ENCODE measurements around the gene SELENOS.

Gene SELENOS

DNA sequence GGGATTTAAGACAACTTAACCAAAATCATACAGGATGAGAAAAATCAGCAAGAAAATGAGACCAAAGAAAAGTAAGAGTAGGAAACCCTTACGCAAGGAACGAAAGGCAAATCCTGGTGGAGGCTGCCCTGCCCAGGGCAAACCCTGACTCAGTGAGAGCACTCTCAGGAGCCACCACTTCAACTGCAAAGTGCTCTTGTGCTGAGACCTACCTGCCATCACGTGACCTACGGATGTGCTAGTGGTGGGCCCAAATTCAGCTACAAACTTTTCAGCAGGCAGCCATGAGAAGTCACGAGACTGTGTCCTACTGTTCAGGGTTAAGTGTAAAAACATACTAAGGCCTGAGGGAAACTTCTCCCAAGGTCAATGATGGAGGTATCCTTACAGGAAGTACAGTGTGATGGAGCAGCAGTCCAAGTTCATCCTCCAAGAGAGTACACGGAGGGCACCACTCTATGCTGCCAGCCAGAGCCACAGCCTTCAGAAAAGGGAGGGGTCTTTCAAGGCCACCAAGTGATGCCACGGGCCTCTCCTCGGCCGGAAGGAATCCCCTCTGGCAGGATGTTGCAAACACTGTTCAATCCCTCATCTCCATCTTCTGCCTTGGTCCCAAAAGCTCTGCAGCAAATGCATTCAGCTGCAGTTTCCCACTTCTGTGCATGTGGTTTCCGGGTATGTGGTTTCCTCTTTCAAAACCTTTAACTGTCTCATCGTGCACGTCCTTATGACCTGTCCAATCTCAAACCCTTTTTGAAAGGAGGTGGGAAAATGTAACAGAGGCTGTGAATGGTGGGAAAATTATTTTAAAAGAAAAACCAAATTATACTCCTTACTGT, 34.9 kb downstream of the SELENOS start:
- H3K4me1 ChIP-seq (ENCODE audit: control insufficient read depth, insufficient read depth, low read length), result peaks cover 10% of the 10 kb centered on the region
- H3K9ac ChIP-seq (ENCODE audit: low read length), result no peak overlapping the region
- no peak overlapping the region for H3K4me3 ChIP-seq (ENCODE audit: low read length)
- no peaks in the 10 kb centered on the region for H3K9me3 ChIP-seq (ENCODE audit: control insufficient read depth, low read length)
- H3K36me3 ChIP-seq (ENCODE audit: control insufficient read depth, insufficient read depth, low read length), result no peaks in the 10 kb centered on the region
- no peaks in the 10 kb centered on the region for H3K27me3 ChIP-seq (ENCODE audit: control insufficient read depth, insufficient read depth, low read length)

DNA sequence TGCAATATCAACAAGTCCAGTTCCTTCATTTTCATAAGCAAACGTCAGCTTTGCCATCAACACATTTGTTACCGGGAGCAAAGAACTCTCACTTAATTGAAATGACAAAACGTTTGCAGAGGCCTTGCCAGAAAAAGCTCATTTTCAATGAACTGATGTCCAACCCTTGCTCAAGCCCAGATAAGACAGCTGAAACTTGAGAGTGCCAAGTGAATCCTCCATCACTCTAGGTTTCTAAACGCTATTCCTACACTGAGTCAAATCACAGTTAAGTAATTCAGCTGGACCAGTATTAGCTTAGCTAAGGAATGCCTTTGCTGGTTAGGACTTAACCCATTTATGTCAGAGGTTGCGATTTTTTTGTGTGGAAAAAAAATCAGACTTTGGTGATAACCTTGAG, 36.9 kb downstream of the SELENOS start:
- no peaks in the 10 kb centered on the region for H3K36me3 ChIP-seq (ENCODE audit: control insufficient read depth, insufficient read depth, low read length)
- H3K27me3 ChIP-seq (ENCODE audit: control insufficient read depth, insufficient read depth, low read length), result no peaks in the 10 kb centered on the region
- no peaks in the 10 kb centered on the region for H3K9me3 ChIP-seq (ENCODE audit: control insufficient read depth, low read length)
- H3K4me1 ChIP-seq (ENCODE audit: control insufficient read depth, insufficient read depth, low read length), result peaks cover 10% of the 10 kb centered on the region
- no peak overlapping the region for H3K9ac ChIP-seq (ENCODE audit: low read length)
- H3K4me3 ChIP-seq (ENCODE audit: low read length), result no peak overlapping the region

DNA sequence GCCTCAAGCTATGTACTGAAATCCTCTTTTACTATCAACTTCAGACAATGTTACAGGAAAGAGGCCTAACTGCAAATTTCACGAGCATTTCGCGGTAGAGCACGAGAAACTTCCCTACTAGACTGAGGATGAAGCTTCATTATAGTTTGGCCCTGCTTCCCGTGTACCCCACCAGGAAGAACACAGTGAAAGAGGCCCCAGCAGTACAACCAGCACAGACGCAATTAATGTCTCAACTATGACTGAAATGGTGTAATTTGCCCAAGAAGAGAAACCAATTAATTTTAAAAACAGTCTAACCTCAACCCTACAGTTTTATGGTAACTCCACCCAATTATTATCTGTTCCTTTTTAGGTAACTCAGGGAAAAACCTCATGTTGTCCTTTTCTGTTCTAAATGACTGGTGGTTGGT, 37.6 kb downstream of the SELENOS start:
- no peak overlapping the region for H3K4me3 ChIP-seq (ENCODE audit: low read length)
- H3K9me3 ChIP-seq (ENCODE audit: control insufficient read depth, low read length), result no peaks in the 10 kb centered on the region
- no peak overlapping the region for H3K9ac ChIP-seq (ENCODE audit: low read length)
- H3K27me3 ChIP-seq (ENCODE audit: control insufficient read depth, insufficient read depth, low read length), result no peaks in the 10 kb centered on the region
- peaks cover 8% of the 10 kb centered on the region for H3K4me1 ChIP-seq (ENCODE audit: control insufficient read depth, insufficient read depth, low read length)
- no peaks in the 10 kb centered on the region for H3K36me3 ChIP-seq (ENCODE audit: control insufficient read depth, insufficient read depth, low read length)

DNA sequence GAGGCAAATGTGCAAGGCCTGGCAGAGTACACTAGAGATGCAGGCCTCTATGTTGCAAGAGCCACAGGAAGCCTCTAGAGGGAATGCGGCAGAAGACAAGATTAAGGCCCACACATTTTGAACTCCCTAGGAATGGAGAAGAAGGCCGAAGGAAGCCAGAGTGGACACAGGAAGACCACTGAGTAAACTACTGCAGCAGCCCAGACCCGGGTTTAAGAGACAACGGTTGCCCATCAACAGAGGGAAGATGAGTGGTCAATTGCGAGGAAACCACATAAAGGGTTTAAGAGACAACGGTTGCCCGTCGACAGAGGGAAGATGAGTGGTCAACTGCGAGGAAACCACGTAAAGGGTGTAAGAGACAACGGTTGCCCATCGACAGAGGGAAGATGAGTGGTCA, 40.0 kb downstream of the SELENOS start:
- H3K27me3 ChIP-seq (ENCODE audit: control insufficient read depth, insufficient read depth, low read length), result no peaks in the 10 kb centered on the region
- no peak overlapping the region for H3K4me3 ChIP-seq (ENCODE audit: low read length)
- no peaks in the 10 kb centered on the region for H3K36me3 ChIP-seq (ENCODE audit: control insufficient read depth, insufficient read depth, low read length)
- no peak overlapping the region for H3K9ac ChIP-seq (ENCODE audit: low read length)
- H3K9me3 ChIP-seq (ENCODE audit: control insufficient read depth, low read length), result no peaks in the 10 kb centered on the region
- H3K4me1 ChIP-seq (ENCODE audit: control insufficient read depth, insufficient read depth, low read length), result no peaks in the 10 kb centered on the region

DNA sequence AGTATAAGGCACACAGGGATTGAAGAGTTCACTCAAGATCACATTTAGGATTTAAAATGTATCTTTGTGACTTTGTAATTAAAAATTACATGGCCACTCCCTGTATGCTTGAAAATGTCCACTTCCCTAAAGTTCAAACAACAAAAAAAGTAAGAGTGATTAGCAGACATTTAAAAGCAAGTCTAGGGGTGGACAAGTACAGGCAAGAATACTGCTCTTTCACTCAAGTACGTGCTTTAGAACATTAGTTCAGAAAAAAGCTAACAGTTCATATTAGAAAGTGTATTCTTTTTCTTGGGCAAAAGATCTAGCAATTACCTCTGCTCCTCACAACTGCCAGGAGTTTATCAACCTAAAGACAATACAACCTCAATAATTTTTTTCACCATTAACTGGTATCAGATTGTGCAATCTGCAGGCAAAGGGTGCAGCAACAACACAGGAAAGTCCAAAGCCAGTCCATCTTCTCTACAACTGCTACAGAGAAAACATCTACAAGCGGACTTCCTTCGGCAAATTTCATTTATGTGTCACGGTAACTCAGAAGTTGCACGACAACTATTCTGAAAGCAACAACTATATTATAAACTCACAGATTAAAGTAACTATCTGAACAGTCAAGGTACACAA, 43.5 kb downstream of the SELENOS start:
- Histone ChIP-seq H3K36me3 (ENCODE audit: control insufficient read depth, insufficient read depth, low read length) (no peaks in the 10 kb centered on the region), H3K4me3 (ENCODE audit: low read length) (no peak overlapping the region), H3K9ac (ENCODE audit: low read length) (no peak overlapping the region), H3K4me1 (ENCODE audit: control insufficient read depth, insufficient read depth, low read length) (no peaks in the 10 kb centered on the region), H3K27me3 (ENCODE audit: control insufficient read depth, insufficient read depth, low read length) (no peaks in the 10 kb centered on the region), H3K9me3 (ENCODE audit: control insufficient read depth, low read length) (no peaks in the 10 kb centered on the region)

DNA sequence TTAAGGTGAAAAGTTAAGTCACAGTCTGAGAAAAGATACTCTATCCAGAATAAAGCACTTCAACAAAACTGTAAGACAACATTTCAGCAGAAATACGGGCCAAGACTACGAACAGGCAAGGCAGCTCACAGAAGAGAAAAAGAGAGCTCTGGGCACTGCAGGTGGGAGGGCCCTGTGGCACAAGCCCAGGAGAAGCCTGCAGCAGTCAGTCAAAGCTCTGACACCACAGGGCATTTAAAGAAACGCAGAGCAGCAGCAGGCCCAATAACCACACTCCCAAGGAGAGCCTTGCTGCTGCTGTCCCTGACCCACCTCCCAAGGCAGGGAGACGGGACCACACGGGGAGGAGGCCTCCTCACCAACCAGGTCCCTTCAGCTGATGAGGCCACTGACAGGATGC, 44.6 kb downstream of the SELENOS start:
- Histone ChIP-seq H3K9me3 (ENCODE audit: control insufficient read depth, low read length) (no peaks in the 10 kb centered on the region), H3K27me3 (ENCODE audit: control insufficient read depth, insufficient read depth, low read length) (no peaks in the 10 kb centered on the region), H3K4me3 (ENCODE audit: low read length) (no peak overlapping the region), H3K36me3 (ENCODE audit: control insufficient read depth, insufficient read depth, low read length) (no peaks in the 10 kb centered on the region), H3K4me1 (ENCODE audit: control insufficient read depth, insufficient read depth, low read length) (no peaks in the 10 kb centered on the region), H3K9ac (ENCODE audit: low read length) (no peak overlapping the region)

DNA sequence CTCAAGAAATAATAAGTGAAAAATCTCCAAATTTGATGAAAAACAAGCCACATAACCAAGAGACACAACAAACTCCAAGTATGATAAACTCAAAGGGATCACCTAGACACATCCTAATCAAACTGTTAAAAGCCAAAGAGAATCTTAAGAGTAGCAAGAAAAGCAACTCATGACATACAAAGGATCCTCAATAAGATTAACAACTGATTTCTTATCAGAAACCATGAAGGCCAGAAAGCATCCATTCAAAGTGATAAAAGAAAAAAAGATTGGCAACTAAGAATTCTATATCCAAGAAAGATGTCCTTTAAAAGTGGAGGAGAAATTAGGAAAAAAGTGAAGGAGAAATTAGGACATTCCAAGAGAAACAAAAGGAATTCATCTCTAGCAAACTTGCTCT, 49.0 kb downstream of the SELENOS start:
- no peaks in the 10 kb centered on the region for H3K27me3 ChIP-seq (ENCODE audit: control insufficient read depth, insufficient read depth, low read length)
- H3K9me3 ChIP-seq (ENCODE audit: control insufficient read depth, low read length), result no peaks in the 10 kb centered on the region
- no peak overlapping the region for H3K4me3 ChIP-seq (ENCODE audit: low read length)
- H3K4me1 ChIP-seq (ENCODE audit: control insufficient read depth, insufficient read depth, low read length), result no peaks in the 10 kb centered on the region
- no peak overlapping the region for H3K9ac ChIP-seq (ENCODE audit: low read length)
- no peaks in the 10 kb centered on the region for H3K36me3 ChIP-seq (ENCODE audit: control insufficient read depth, insufficient read depth, low read length)

DNA sequence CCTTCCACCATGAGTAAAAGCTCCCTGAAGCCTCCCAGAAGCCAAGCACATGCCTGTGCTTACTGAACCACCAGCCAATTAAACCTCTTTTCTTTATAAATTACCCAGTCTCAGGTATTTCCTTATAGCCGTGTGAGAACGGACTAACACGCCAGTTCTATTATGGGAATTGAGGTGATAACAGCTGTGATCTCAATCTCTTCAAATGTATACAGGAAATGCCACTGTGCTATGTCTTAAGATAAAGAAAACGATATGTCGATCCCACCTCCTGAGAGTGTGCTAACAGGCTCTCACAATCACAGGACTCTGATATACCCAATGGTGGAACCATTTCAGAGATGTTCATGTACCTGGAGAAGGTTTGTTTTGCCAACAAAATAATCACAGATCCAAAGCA, 51.6 kb downstream of the SELENOS start:
- H3K4me1 ChIP-seq (ENCODE audit: control insufficient read depth, insufficient read depth, low read length), result peaks cover 5% of the 10 kb centered on the region
- H3K9me3 ChIP-seq (ENCODE audit: control insufficient read depth, low read length), result no peaks in the 10 kb centered on the region
- no peaks in the 10 kb centered on the region for H3K36me3 ChIP-seq (ENCODE audit: control insufficient read depth, insufficient read depth, low read length)
- H3K27me3 ChIP-seq (ENCODE audit: control insufficient read depth, insufficient read depth, low read length), result no peaks in the 10 kb centered on the region
- H3K9ac ChIP-seq (ENCODE audit: low read length), result no peak overlapping the region
- no peak overlapping the region for H3K4me3 ChIP-seq (ENCODE audit: low read length)

All from mucosa of stomach (tissue), 1 donor.